Uterus (tissue), 2 donors: ENCODE results near the gene TNF.

ENCODE experiments used
- CTCF ChIP-seq, 4 experiments: fragments of 200-600 bp in 2 of 4; fragments of 450-650 bp in 2 of 4; sonication (generic) in 2 of 4; IDR thresholded peaks; one replicate each; pipeline ENCODE4 v1.5.1; 2016 to 2019; ENCODE audit warnings: antibody characterized with exemption in 4 of 4, mild to moderate bottlenecking in 2 of 4, moderate library complexity in 1 of 4
- POLR2A ChIP-seq, 2 donors: fragments of 450-650 bp; IDR thresholded peaks; one replicate each; pipeline ENCODE4 v1.6.1; 2016; ENCODE audit warnings: antibody characterized with exemption in 2 of 2, mild to moderate bottlenecking in 1 of 2, moderate library complexity in 1 of 2

- TF ChIP-seq CTCF (IDR thresholded peaks at IDR 0.05) (no peak), POLR2A (IDR thresholded peaks at IDR 0.05) (no peak)
These were observed 5.0 kb downstream of the TNF start for GRCh38 chr6:31580438-31580740.
